OCI-LY1 (cell line): Measurements from ENCODE around the gene LLGL2.
A peak's percentile ranks its signal among the peaks of the same experiment; 100 is the strongest.

Experiments
- H2AFZ ChIP-seq: fragments of 200-600 bp; sonication (generic), shearing (Covaris generic); 2 replicates; pipeline ENCODE4 v1.6.0; 2014; ENCODE audit warnings: antibody characterized with exemption, mild to moderate bottlenecking, low read length
- H3F3A ChIP-seq: fragments of 200-600 bp; sonication (generic), shearing (Covaris generic); 2 replicates; pipeline ENCODE4 v1.6.0; 2014; ENCODE audit warnings: mild to moderate bottlenecking, antibody characterized with exemption, low read length, moderate library complexity; ENCODE audit not compliant: insufficient read depth
- H3K27ac ChIP-seq: fragments of 200-600 bp; sonication (generic); 2 replicates; pipeline ENCODE4 v1.5.1; 2014; ENCODE audit warnings: low read length, mixed run types, mild to moderate bottlenecking, low read depth; ENCODE audit not compliant: poor library complexity, severe bottlenecking
- H3K27me3 ChIP-seq: fragments of 200-600 bp; sonication (generic); 2 replicates; pipeline ENCODE4 v1.6.0; 2014; ENCODE audit warnings: antibody characterized with exemption, mild to moderate bottlenecking, low read length, moderate library complexity; ENCODE audit not compliant: insufficient read depth
- H3K36me3 ChIP-seq: fragments of 200-600 bp; sonication (generic); 2 replicates; pipeline ENCODE4 v1.6.1; 2014; ENCODE audit warnings: mild to moderate bottlenecking, antibody characterized with exemption, low read length, moderate library complexity, mixed read lengths; ENCODE audit not compliant: insufficient read depth
- H3K4me1 ChIP-seq: fragments of 200-600 bp; sonication (generic); 2 replicates; pipeline ENCODE4 v1.5.1; 2014; ENCODE audit warnings: mild to moderate bottlenecking, low read length, moderate library complexity; ENCODE audit not compliant: insufficient read depth, severe bottlenecking
- H3K4me2 ChIP-seq: fragments of 200-600 bp; sonication (generic), shearing (Covaris generic); 2 replicates; pipeline ENCODE4 v1.6.1; 2014; ENCODE audit warnings: low read length
- H3K4me3 ChIP-seq: fragments of 200-600 bp; sonication (generic); 2 replicates; pipeline ENCODE4 v1.5.1; 2014; ENCODE audit warnings: low read length, low read depth, mild to moderate bottlenecking, mixed read lengths; ENCODE audit not compliant: poor library complexity, severe bottlenecking
- H3K79me2 ChIP-seq: fragments of 200-600 bp; shearing (Covaris generic); 2 replicates; pipeline ENCODE4 v1.6.1; 2016; ENCODE audit warnings: mixed run types, low read length, mixed read lengths; ENCODE audit not compliant: insufficient read depth
- H3K9ac ChIP-seq: fragments of 200-600 bp; sonication (generic), shearing (Covaris generic); 2 replicates; pipeline ENCODE4 v1.6.1; 2014; ENCODE audit warnings: mild to moderate bottlenecking, low read length, mixed read lengths
- H3K9me2 ChIP-seq: fragments of 200-600 bp; sonication (generic), shearing (Covaris generic); 2 replicates; pipeline ENCODE4 v1.6.1; 2014; ENCODE audit warnings: low read depth, mild to moderate bottlenecking, low read length, mixed read lengths
- H3K9me3 ChIP-seq: fragments of 200-600 bp; shearing (Covaris generic); 2 replicates; pipeline ENCODE4 v1.6.1; 2014; ENCODE audit warnings: low read length, mixed read lengths
- H4K20me1 ChIP-seq: fragments of 200-600 bp; sonication (generic), shearing (Covaris generic); 2 replicates; pipeline ENCODE4 v1.6.0; 2016; ENCODE audit warnings: mild to moderate bottlenecking, low read length; ENCODE audit not compliant: insufficient read depth
- EZH2 ChIP-seq: fragments of 200-600 bp; sonication (generic), shearing (Covaris generic); IDR thresholded peaks from 2 replicates; pipeline ENCODE4 v1.8.0; 2017; ENCODE audit warnings: borderline replicate concordance, mixed run types, mild to moderate bottlenecking, antibody characterized with exemption, low read length, moderate library complexity, mixed read lengths
- TF ChIP-seq, protein P1 (sequence below): fragments of 200-600 bp; sonication (generic), shearing (Covaris generic); IDR thresholded peaks from 2 replicates; pipeline ENCODE4 v1.5.1; 2017; ENCODE audit warnings: mild to moderate bottlenecking, antibody characterized with exemption, low read length, moderate library complexity, mixed read lengths

LLGL2 gene

DNA sequence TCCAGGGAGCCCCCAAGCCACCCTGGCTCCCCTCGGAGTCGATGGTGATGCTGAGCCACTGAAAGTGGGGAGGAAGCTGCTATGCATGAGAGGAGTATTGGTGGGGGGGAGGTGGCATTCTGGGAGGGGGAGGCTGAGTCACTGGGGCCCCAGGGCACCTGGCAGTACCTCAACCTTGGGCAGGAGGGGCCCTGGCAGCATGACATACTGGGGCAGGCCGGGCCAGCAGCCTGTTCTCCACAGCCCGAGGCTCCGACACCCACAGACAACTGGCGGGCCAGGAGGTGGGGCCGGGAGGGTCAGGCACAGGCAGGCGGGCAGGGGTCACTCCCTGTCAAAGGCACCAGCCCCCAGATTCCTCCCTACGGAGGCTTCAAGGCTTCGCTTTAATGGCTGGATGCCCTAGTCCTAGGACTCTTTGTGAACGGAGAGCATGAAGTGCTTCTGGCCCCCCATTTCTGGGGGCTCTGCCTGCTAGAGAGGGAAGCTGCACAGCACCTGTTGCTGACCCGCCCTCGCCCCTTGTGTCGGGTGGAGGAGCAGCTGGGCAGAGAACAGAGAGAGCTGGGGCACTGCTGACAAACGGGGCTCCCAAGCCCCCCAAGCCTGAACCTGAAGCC lies 11.1 kb upstream of the LLGL2 start:
- Histone ChIP-seq H4K20me1 (no peaks in the 10 kb centered on the region), H3K9me3 (no peaks in the 10 kb centered on the region), H3K4me2 (no peak overlapping the region), H3K4me1 (peaks cover 24% of the 10 kb centered on the region), H3K4me3 (no peak overlapping the region), H3K27me3 (0 out of 2 replicates have a peak, but pooled peaks cover 2% of the 10 kb centered on the region), H3K36me3 (peaks cover 7% of the 10 kb centered on the region; the same call in 1 of the 2 replicates), H3K79me2 (no peaks in the 10 kb centered on the region), H3F3A (no peaks in the 10 kb centered on the region), H3K27ac (no peak overlapping the region), H3K9ac (no peak overlapping the region), H2AFZ (no peak overlapping the region), H3K9me2 (no peaks in the 10 kb centered on the region)
- TF ChIP-seq, protein P1, sequence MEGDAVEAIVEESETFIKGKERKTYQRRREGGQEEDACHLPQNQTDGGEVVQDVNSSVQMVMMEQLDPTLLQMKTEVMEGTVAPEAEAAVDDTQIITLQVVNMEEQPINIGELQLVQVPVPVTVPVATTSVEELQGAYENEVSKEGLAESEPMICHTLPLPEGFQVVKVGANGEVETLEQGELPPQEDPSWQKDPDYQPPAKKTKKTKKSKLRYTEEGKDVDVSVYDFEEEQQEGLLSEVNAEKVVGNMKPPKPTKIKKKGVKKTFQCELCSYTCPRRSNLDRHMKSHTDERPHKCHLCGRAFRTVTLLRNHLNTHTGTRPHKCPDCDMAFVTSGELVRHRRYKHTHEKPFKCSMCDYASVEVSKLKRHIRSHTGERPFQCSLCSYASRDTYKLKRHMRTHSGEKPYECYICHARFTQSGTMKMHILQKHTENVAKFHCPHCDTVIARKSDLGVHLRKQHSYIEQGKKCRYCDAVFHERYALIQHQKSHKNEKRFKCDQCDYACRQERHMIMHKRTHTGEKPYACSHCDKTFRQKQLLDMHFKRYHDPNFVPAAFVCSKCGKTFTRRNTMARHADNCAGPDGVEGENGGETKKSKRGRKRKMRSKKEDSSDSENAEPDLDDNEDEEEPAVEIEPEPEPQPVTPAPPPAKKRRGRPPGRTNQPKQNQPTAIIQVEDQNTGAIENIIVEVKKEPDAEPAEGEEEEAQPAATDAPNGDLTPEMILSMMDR, result no peak
- TF ChIP-seq EZH2, result no peak

DNA sequence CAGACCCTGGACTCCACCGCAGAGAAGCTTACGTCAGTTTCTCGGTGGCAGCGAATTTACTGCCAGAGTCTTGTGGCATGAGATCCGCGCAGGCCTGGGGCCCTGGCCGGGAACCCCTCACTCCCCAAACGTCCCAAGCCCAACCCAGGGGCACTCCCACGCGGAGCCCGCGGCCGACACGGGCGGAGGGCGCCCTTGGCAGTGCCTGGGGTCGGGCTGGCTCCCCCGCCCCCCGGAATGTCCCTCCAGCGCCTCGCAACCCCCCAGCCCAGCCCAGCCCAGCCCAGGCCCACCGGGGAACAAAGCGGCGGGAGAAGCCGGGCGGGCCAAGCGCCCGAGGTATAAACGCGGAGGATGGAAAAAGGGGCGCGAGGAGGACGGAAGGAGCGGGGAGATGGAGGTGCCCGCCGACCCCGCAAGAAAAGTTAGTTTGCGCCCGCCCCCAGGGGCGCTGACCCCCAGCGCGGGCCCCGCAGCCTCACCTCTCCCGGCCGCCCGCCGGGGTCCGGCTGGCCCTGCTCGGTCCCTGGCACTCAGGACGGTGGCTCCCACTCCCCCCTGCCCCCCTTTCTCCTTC lies 10.5 kb upstream of the LLGL2 start:
- Histone ChIP-seq H4K20me1 (no peaks in the 10 kb centered on the region), H3K9ac (peak overlapping the region; percentile 11; the same call in 1 of the 2 replicates), H3K36me3 (peaks cover 7% of the 10 kb centered on the region; the same call in 1 of the 2 replicates), H3K79me2 (no peaks in the 10 kb centered on the region), H3K4me3 (peak overlapping the region; percentile 85), H3K4me1 (peaks cover 24% of the 10 kb centered on the region), H3K27ac (no peak overlapping the region), H3F3A (no peaks in the 10 kb centered on the region), H3K27me3 (no peaks in the 10 kb centered on the region), H3K9me3 (no peaks in the 10 kb centered on the region), H3K4me2 (peak overlapping the region; percentile 88), H2AFZ (no peak overlapping the region), H3K9me2 (no peaks in the 10 kb centered on the region)
- TF ChIP-seq, protein P1, result no peak
- TF ChIP-seq EZH2, result no peak

DNA sequence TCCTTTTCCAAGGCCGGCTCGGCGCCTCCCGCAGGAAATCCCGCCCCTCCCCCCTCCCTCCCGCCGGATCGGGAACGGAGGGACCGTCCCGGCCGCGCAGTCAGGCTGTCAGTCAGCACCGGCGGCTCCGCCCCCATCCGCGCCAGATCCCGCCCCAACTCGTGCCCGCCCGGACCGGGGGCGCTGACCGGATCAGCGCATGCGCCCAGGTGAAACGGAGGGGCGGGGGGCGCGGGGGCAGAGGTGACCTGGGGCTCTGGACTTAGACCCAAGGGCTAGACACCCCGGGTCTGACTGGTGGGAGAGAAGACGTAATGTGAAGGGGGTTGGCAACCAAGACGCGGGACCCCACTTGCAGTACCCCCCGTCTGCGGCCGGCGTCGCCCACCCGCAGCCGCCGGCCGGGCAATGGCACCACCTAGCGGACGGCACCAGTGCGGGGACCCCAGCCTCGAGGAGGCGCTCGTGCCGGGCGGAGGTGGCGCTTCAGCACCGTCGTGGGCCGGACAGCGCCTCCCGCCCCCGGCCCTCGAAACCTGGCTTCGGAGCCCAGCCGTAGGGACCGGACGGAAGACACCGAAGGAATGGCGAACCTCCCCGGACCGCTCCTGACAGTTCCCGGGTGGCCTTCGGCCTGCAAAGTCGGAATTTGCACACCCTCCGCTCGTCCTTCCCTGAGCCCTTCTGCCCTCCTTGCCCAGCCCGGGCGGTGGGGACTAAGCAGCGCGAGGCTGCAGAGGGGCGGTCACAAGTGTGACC lies 9.8 kb upstream of the LLGL2 start, which contains the start of gene CASKIN2:
Gene CASKIN2 (minus strand): TSS at position 42 of the 759 bp plus-strand sequence. CDS start 1,733 bp downstream, outside the sequence.
- Histone ChIP-seq H3K4me1 (peaks cover 24% of the 10 kb centered on the region), H4K20me1 (no peaks in the 10 kb centered on the region), H3K9me3 (no peaks in the 10 kb centered on the region), H3F3A (no peaks in the 10 kb centered on the region), H3K27ac (no peak within 1 kb of the TSS), H3K9me2 (no peaks in the 10 kb centered on the region), H3K79me2 (no peaks in the 10 kb centered on the region), H2AFZ (no peak within 1 kb of the TSS), H3K4me2 (peak within 1 kb of the TSS; percentile 88), H3K36me3 (peaks cover 7% of the 10 kb centered on the region; the same call in 1 of the 2 replicates), H3K9ac (peak within 1 kb of the TSS; percentile 11; the same call in 1 of the 2 replicates), H3K27me3 (no peaks in the 10 kb centered on the region), H3K4me3 (peak within 1 kb of the TSS; percentile 85)
- TF ChIP-seq, protein P1, result peak; percentile 99
- TF ChIP-seq EZH2, result no peak
